D341Med (cell line): ENCODE data around the gene EXOC8.

ENCODE experiments used
- DNase-seq: peaks from one replicate; pipeline ENCODE4 v3.0.0; 2012; ENCODE audit warnings: low spot score

The EXOC8 gene, protein sequence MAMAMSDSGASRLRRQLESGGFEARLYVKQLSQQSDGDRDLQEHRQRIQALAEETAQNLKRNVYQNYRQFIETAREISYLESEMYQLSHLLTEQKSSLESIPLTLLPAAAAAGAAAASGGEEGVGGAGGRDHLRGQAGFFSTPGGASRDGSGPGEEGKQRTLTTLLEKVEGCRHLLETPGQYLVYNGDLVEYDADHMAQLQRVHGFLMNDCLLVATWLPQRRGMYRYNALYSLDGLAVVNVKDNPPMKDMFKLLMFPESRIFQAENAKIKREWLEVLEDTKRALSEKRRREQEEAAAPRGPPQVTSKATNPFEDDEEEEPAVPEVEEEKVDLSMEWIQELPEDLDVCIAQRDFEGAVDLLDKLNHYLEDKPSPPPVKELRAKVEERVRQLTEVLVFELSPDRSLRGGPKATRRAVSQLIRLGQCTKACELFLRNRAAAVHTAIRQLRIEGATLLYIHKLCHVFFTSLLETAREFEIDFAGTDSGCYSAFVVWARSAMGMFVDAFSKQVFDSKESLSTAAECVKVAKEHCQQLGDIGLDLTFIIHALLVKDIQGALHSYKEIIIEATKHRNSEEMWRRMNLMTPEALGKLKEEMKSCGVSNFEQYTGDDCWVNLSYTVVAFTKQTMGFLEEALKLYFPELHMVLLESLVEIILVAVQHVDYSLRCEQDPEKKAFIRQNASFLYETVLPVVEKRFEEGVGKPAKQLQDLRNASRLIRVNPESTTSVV

DNA sequence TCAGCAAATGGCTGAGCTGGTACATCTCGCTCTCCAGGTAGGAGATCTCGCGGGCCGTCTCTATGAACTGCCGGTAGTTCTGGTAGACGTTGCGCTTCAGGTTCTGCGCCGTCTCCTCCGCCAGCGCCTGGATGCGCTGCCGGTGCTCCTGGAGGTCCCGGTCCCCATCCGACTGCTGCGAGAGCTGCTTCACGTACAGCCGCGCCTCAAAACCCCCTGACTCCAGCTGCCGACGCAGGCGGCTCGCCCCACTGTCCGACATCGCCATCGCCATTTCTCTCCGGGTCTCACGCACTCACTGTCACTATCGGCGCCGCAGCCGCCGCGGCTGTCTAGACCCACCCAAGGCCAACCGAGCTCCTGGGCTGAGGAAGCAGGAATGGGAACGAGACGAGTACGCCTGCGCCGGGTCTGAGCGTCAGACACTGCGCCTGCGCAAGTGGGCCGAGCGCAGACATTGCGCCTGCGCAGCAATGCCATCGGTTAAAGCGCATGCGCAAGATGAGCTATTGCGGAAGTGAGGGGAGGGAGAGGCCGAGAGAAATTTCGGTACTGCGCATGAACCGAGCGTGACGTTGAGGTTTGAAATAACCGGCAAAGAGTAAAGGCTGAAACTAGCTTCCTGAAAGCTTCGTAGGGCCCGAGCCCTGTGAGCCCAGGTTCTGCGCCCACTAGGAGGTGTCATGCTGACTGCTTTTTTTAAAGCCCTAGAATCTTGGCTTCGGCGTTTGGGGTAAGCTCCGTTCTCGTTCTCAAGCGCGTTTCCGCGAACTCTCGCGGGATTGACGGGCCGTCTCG lies at the start of gene EXOC8:
Gene EXOC8, minus strand, starts transcription at position 381 of the 798 bp plus-strand sequence. Its CDS starts 107 bp downstream, at position 274.
- DNase-seq, result peak; percentile 98

DNA sequence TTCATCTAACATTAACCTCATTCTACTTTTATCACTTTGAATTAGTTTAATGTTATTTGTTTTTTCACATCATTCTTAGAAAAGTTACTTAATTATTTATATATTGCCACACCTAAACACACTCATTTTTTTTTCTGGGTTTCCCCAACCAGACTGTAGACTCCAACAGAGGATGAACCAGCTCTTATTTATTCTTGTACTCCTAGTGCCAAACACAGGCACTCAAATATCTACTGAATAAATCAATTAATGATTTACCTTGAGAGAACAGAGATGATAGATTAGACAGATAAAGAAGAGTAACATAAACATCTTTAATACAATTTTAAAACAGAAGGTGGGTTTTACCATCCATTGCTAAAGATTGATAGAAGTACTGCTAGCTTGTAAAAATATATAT lies 48.8 kb upstream of the EXOC8 start:
- no peak for DNase-seq

DNA sequence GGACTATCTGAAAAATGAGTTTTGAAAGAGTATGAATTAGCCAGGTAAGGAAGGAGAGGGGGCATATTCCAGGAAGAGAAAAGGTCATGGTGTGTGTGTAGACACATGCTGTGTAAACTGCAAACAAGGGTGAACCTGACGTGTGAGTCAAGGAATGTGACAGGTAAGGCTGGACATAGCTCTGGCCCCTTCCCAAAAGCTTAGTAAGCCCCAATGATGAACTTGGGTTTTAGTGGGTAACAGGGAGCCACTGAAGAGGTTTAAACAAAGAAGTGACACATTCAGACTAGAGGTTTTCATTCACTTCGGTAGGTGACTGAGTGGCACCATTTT lies 47.7 kb upstream of the EXOC8 start:
- no peak for DNase-seq

DNA sequence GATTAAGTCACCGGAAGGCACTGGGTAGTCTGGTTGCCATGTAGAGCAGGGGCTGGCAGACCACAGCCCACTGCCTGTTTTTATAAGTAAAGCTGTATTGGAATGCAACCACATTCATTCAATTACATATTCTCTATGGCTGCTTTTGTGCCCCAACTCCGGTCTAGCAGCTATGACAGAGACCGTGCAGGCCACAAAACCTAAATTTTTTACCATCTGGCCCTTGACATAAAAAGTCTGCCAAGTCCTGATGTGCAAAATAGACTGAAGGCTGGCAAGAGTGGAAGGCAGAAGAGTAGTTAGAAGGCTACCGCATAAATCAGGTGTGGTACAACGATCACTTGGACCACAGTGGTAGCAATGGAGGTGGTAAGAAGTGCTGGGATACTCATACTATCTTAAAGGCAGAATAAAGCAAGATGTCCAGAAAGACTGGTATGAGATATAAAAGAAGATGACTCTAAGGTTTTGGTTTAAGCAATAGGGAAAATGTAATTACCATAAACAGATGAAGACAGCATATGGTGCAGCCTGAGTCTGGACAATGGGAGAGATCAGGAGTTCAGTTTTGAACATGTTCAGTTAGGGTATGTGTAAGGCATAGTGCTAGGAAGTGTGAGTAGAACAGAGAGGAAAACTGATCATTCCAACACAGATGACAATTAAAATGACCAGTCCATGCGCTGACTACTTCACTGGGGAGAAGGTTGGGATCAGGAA lies 47.2 kb upstream of the EXOC8 start:
- no peak for DNase-seq

DNA sequence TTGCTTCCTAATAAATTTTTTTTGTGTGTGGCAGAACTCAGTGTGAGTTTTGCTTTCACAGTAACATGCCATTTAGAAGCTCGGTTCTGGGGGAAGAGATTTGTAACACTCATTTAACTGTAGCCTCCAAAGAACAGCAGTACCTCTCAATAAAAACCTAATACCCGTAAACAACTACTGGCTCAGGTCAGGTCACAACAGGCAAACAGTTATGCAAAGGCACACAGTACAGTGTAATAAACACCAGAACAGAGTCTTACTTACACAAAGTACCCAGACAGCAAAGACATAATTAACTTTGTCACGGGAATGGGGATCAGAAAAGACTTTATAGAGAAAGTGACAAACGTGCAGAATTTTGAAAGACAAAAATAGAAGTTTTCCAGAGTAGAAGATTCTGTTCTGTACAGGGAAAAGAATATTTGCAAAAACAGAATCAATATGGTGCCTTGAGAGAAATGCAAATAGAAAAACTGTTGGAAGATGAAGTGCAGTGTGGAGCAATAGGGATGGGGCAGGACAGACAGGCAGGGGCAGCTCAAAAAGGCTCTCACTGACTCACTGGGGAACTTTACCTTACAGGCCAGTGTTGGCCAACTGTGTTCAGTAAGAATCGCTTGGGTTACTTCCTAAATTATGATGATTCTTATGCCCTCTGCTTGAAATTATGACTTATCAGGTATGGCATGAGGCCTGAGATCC lies 45.7 kb upstream of the EXOC8 start:
- DNase-seq, result no peak

DNA sequence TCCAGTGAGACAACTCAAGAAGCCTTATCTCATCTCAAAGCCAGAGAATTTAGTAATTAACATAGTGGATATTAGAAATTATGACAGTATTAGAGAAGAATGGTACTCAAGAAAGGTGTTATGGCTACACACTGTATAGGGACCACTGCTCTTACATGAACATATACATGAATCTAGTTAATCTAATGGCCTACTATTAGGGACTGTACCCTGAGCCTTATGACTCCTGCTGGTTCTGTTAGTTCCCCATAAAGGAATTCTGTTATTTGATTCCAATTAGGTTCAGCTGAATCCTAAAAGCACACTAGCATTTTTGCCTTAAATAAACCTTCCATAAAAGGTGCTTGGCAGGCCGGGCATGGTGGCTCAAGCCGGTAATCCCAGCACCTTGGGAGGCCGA lies 44.8 kb upstream of the EXOC8 start:
- no peak for DNase-seq

DNA sequence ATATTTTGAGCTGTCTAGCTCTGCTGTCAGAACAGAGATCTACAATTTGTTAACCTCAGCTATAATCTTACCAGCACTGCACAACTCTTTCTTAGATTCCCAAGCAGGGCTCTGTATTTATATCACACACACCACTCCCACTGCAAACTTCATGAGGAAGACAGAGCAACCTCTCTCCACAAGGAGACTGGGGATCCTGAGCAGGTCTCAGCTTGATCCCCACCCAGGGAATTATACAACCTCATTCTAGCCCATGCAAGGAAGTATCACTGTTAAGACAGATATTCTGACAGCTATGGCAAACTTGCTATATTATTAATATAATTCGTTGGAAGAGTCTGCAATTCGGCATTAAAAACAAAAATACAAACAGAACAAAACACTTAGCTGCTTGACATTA lies 44.1 kb upstream of the EXOC8 start:
- no peak for DNase-seq

DNA sequence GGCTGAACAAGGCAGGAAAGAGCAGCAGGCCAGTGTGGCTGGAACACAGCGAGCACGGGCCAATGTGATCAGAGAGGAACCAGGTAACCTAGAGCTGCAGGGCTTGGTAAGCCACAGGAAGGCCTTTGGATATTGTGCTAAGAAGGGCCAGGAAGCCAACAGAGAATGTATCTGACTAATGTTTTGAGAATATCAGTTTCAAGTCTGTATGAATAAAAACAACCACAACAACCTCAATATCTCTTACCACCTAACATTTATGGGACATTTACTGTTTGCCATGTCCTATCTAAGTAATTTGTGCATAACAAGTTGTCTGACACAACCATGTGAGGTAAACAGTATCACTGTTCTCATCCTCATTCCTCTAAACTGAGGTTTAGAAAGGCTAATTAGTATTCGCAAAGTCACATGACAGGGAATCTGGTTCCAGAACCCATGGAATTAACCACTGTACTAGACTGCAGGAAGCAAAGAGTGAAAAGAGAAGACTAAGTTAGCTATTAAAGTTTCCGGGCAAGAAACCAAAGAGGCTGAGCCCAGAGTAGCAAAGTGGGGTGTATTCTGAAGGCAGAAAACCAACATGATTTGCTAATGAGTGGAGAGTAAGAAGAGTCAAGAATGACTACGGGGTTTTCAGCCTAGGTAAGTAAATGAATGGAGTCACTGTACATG lies 39.4 kb upstream of the EXOC8 start:
- DNase-seq, result no peak

DNA sequence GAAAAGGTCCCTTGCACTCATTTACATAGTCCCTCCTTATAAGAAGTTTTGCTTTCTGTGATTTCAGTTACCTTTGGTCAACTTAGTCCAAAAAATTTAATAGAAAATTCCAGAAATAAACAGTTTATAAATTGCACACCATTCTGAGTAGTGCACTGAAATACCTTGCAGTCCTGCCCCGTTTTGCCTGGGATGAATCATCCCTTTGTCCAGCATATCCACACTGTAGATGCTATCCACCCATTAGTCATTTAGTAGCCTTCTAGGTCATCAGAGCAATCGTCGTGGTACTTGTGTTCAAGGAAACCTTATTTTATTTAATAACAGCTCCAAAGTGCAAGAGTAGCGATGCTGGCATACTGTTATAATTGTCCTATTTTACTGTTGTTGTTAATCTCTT lies 38.4 kb upstream of the EXOC8 start:
- no peak for DNase-seq

DNA sequence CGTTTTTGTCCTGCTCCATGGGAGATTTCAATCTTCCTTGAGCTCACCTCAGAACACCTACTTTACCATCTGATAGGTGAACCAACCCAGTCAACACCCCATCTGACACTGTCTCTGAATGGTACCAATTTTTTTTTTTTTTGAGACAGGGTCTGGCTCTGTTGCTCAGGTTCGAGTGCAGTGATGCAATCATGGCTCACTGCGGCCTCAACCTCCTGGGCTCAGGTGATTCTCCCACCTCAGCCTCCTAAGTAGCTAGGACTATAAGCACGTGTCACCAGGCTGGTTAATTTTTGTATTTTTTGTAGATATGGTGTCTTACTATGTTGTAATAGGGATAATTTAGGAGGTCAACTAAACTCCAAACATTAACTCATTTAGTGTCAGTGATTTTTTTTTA lies 36.7 kb upstream of the EXOC8 start:
- DNase-seq, result no peak

DNA sequence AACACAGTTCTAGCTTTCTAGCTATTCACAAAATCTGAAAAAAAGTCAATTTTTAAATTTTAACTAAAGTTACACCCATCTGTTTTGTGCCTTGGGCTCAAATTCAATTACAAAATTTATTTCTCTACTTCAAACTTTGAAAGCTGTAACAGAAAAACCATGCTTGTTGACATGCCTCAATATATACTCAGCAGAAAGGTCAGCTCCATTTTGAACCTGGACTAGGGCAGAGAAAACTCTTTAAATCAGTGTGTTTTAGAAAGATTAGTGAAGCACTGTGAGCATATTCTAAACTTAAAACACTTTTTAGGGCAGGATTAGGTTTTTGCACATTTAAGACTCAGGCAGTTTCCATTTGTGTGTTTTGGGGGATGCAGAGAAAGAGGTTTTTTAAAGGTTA lies 34.8 kb upstream of the EXOC8 start:
- DNase-seq, result no peak

DNA sequence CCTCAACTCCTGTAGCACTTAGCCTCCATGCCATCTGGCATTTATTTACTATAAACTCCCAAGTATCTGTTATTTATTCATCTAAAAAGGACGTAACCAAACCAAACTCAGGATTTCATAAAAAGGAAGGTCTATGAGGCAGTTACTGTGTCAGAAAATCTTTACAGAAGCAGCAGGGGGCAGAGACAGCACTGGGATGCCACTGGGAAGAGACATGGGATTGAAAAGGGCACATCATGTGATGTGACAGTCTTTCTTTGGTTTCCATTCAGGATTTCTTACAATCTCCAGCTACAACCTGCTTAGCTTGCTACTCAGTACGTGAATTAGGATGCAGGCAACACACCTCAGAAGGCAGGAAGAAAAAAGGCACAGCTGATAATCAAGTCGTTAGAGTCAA lies 31.6 kb upstream of the EXOC8 start:
- DNase-seq, result no peak

DNA sequence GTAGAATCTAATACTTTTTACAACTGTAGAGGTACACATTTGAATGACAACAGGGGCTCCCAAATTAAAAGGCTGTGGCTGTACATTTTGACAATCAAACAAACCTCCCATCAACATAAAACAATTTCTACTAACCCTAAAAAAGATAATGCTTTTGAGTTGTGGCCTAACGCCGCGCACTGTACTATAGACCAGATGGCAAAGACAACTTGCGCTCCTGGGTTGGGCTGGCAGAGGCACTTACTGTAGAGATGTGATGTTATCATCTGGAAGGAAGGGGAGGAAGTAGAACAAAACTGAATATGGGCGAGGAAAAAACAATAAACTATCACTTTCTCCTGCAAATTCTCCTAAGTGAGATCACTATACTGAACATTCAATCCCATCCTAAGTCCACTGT lies 26.5 kb upstream of the EXOC8 start:
- DNase-seq, result no peak

DNA sequence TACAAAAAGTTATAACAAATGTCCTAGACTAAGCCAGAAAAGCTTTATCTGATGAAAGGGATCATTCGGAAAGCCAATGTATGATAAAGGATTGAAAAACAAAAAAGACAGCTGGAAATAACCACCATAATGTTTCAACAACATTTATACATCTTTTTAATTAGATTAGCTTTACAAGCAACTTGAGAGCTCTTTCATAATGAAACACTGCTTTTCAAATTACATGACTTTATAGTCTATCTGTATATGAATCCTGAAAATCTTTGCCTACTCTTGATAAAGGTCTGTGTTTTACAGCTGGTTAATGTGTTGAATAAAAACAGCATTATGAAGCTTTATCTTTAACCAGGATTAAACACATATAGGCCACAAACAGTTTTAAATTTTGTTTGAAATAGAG lies 26.0 kb upstream of the EXOC8 start:
- no peak for DNase-seq

DNA sequence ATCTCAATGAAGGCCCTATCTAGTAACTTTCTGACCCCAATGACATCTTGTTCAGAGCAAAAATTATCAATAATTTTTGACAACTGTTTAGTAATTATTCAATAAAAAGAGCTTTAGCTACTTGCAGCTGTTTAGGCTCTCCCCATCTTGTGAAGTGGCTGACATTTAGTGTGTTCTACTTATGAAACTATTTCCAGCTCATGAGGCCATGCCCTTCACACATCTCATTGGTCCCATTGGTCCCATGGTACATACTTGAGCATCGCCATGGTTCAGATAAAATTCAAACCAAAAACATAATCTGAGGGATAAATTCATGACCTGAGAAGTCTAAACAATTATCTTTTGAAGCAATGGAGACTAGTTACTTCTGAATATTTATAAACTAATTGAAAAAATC lies 24.7 kb upstream of the EXOC8 start:
- no peak for DNase-seq

DNA sequence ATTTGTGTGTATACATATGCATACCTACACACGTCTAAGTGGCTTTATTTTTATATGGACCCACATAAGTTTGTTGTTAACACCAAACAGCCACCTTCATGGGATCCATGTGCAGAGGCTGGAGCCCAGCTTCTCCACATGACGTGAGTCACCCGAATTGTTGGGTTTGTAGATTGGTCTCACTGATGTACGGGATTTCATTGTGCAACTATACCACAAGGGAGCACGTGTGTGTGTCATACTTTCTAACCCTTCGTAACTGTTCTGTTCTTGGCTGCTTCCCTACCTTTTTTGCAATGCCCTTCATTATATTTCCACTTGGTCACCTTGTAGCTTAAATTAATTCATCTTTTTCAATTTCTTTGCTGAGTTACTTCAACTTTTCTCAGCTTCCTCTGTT lies 21.5 kb upstream of the EXOC8 start:
- DNase-seq, result no peak

DNA sequence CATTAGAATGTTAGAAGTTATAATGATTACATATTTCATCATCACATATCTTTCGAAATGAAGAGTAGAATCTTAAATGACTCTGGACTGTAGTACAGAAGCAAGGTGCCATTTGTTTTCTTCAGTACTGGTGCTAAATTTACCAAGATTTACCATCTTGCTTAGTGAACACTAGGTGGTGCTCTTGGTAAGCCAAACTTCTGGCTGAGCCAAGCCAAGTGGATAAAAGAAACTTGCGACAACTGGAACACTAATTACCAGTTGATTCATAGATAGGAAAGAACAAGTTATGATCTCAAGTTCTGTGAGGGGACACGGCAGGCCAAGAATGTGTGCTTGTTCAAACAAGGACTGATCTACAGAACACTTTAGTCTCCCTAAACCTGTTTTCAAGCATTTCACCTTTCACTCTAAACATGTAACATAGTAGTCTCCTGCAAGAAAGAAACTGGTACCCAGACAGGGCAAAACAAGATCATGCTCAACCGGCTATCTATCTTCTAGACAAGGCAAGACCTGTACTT lies 20.2 kb upstream of the EXOC8 start:
- peak; percentile 70 for DNase-seq

DNA sequence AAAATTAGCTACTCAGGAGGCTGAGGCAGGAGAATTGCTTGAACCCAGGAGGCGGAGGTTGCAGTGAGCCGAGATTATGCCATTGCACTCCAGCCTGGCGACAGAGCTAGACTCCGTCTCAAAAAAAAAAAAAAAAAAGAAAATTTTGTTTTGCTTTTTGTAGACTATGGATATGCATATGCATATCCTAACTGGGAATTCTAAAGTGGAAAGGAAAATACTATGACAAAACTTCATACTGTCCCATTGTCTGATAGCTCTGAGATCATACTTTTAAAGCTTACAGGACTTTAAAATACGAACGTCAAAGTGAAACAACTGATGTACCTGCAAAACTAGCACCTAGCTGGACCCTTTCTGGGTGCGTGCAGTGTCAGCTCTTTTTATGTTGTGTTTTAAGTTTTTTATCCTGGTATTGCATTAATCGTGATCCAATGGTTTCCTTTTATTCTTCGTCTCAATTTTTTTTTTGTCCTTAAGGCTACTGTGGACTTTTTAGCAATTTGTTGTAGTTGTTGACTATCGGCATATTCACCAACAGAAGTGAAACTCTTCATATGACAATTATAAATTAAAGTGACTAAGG lies 19.6 kb upstream of the EXOC8 start:
- DNase-seq, result no peak

DNA sequence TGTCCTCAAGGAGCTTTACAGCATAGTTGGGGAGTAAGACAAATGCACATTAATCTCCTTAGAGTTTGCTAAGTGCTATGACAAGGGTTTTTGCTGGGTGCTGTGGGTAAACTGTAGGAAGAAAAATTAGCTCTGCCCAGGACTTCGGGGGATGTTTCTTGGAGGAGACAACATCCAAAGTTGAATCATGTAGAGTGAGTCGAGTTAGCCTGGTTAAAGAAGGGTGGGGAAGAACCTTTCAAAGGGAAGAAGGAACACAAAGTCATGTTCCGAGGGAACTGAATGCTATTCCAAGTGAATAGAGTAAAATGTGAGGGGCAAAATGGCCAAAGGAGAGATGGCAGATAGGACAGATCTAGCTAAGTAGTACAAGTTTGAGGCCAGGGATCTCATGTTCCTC lies 17.5 kb upstream of the EXOC8 start:
- DNase-seq, result no peak

DNA sequence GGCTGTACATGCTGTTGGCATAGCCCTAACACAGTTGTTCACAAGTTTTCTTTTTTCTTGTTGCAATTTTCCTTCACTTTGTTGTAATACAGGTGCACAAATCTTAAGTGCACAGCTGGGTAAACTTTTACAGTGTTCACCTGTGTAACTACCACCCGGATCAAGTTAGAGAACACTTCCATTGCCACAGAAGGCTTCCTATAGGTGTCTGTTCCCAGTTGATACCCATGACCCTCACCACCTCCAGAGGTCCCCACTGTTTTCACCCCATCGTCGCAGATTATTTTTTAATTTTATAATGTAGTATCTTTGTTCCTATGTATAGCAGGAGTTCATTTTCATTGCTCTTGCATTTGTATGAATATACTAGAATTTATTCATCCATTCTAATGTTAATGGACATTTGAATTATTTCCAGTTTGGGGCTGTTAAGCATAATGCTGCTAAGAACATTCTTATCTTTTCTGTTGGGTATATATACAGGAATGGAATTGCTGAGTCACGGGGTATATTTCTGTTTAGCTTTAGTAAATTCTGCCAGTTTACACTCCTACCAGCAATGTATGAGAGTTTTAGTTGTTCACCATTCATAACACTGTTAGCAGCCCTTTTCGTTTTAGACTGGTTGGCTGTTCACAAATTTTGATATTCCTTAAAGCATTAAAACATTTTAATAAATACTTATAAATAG lies 16.8 kb upstream of the EXOC8 start:
- no peak for DNase-seq
